Mucosa of descending colon (tissue), 3 donors: ENCODE results near the gene PHF19. TPM values are rescaled to one million over a fixed set of nuclear protein-coding genes. Genes with fewer than 3 reads are reported as not detected.
A peak's percentile ranks its signal among the peaks of the same experiment; 100 is the strongest.

ENCODE experiments used
- ATAC-seq: fragments of 200-7000 bp; cut with Tn5 transposase; one replicate; pipeline ENCODE4 v1.9.1; 2020; ENCODE audit warnings: mild to moderate bottlenecking, moderate library complexity
- DNase-seq, 3 donors: peaks; one replicate each; pipeline ENCODE4 v3.0.0-alpha.2; 2020
- H3K36me3 ChIP-seq: fragments of 200-600 bp; one replicate; pipeline ENCODE4 v1.8.0; 2021; ENCODE audit warnings: low read depth, mild to moderate bottlenecking
- H3K4me1 ChIP-seq: fragments of 200-600 bp; one replicate; pipeline ENCODE4 v1.8.0; 2021; ENCODE audit warnings: low read depth, mild to moderate bottlenecking
- H3K4me3 ChIP-seq: fragments of 200-600 bp; one replicate; pipeline ENCODE4 v1.8.0; 2021; ENCODE audit warnings: mild to moderate bottlenecking
- H3K9me3 ChIP-seq: fragments of 200-600 bp; one replicate; pipeline ENCODE4 v1.8.0; 2021; ENCODE audit warnings: mild to moderate bottlenecking
- CTCF ChIP-seq: fragments of 200-600 bp; IDR thresholded peaks from one replicate; pipeline ENCODE4 v1.8.0; 2022; ENCODE audit warnings: antibody characterized with exemption, mild to moderate bottlenecking
- intact Hi-C, 2 donors: fragments of 100-400 bp; cut with DNase I in 1 of 2; cut with micrococcal nuclease in 1 of 2; formaldehyde crosslinking; loops; one replicate each; pipeline versions ENCODE4 v1.11.0 to v1.11.1; 2022; cut with DNase I, micrococcal nuclease
- total RNA-seq, 3 donors: library from RNA; stranded (reverse); fragmentation: NEBNext Ultra II Directional in 2 of 3; extraction: Animal tissue kit (Norgen Biotek cat#: 25700) in 2 of 3; gene quantifications; one replicate each; pipeline versions ENCODE4 v1.2.1 to v1.2.4, GENCODE V29; 2021 to 2023
- donor health status: DM: no; HTN: no; CAD: no; lungs with moderate emphysema.
- donor health status: DM: no; HTN: no; CAD: no.
- donor health status: DM: no; HTN: yes; CAD: no.

The PHF19 gene
- total RNA-seq, 3 donors from 2014 or later, result 9.8 to 33.6 (median 26.6) TPM

GRCh38 chr9:120850315-120850714 lies 26.7 kb downstream of the PHF19 start:
- H3K36me3 ChIP-seq, result no peaks in the 10 kb centered on the region
- intact Hi-C loops, result no loop called here

GRCh38 chr9:120846906-120847305 lies 30.1 kb downstream of the PHF19 start:
- intact Hi-C loops, result no loop called here
- Histone ChIP-seq H3K36me3 (peaks cover 3% of the 10 kb centered on the region), H3K4me3 (no peak overlapping the region), H3K4me1 (peaks cover 5% of the 10 kb centered on the region), H3K9me3 (no peaks in the 10 kb centered on the region)
- DNase-seq (no peak), ATAC-seq (no peak)
- TF ChIP-seq CTCF, result no peak

More at GRCh38 chr9:120850315-120850714, 26.7 kb downstream of the PHF19 start:
- TF ChIP-seq CTCF, result no peak
- DNase-seq, result no peak
- no peaks in the 10 kb centered on the region for H3K9me3 ChIP-seq
- ATAC-seq, result no peak
- H3K4me1 ChIP-seq, result no peaks in the 10 kb centered on the region
- no peak overlapping the region for H3K4me3 ChIP-seq

- ATAC-seq (no peak), DNase-seq (no peak)
- peaks cover 5% of the 10 kb centered on the region for H3K4me1 ChIP-seq
- TF ChIP-seq CTCF, result no peak
- no peaks in the 10 kb centered on the region for H3K9me3 ChIP-seq
- H3K4me3 ChIP-seq, result no peak overlapping the region
- intact Hi-C loops, result no loop called here
- peaks cover 3% of the 10 kb centered on the region for H3K36me3 ChIP-seq
These were observed 30.6 kb downstream of the PHF19 start for GRCh38 chr9:120846251-120846889.

- Histone ChIP-seq H3K4me3 (no peak overlapping the region), H3K9me3 (no peaks in the 10 kb centered on the region), H3K36me3 (peaks cover 3% of the 10 kb centered on the region), H3K4me1 (peaks cover 5% of the 10 kb centered on the region)
- TF ChIP-seq CTCF, result no peak
- DNase-seq (no peak), ATAC-seq (no peak)
- intact Hi-C loops, result no loop called here
These were observed 31.7 kb downstream of the PHF19 start for GRCh38 chr9:120845255-120845654.

GRCh38 chr9:120842685-120843485 lies 34.1 kb downstream of the PHF19 start, which contains the start of gene PSMD5:
Gene PSMD5 (minus strand): TSS chr9:120842922. CDS start chr9:120842909, 13 bp downstream.
- ATAC-seq, result peak; percentile 99
- H3K4me3 ChIP-seq, result peak within 1 kb of the TSS; percentile 54
- peaks cover 5% of the 10 kb centered on the region for H3K4me1 ChIP-seq
- peak; percentile 97 to 99 (median 98) for DNase-seq
- intact Hi-C loops, result no loop called here
- no peaks in the 10 kb centered on the region for H3K9me3 ChIP-seq
- peaks cover 3% of the 10 kb centered on the region for H3K36me3 ChIP-seq
- TF ChIP-seq CTCF, result no peak
